H1 (cell line): ENCODE measurements around the gene CORT. TPM values are rescaled to one million over a fixed set of nuclear protein-coding genes. Genes with fewer than 3 reads are reported as not detected.

Experiments
- CTCF ChIA-PET: fragments of 300-600 bp; sonication (Branson Sonifier 250); formaldehyde crosslinking; loops from one replicate; lab custom pipeline; 2021; ENCODE audit not compliant: partially characterized antibody; lab: Charles Lee
- POLR2A ChIA-PET: fragments of 300-600 bp; sonication (Branson Sonifier 250); formaldehyde crosslinking; loops from one replicate; lab custom pipeline; 2021; ENCODE audit warnings: inconsistent platforms; ENCODE audit not compliant: partially characterized antibody; lab: Charles Lee
- DNase-seq, 2 experiments: peaks; one replicate each; pipeline versions ENCODE4 v3.0.0 to v3.0.0-alpha.2; 2010 to 2022; ENCODE audit warnings: low spot score in 2 of 2, low read depth in 1 of 2, mixed read lengths in 1 of 2
- FAIRE-seq: peaks from 2 replicates; lab custom pipeline; 2011; peaks lifted over from hg19 to GRCh38; lab: Jason Lieb, UNC
- H2AFZ ChIP-seq: 2 replicates; pipeline ENCODE4 v1.8.1; 2012; ENCODE audit warnings: low read length, inconsistent platforms
- H2AK5ac ChIP-seq: 2 replicates; pipeline ENCODE4 v1.6.1; 2013; ENCODE audit warnings: low read depth, low read length
- H2BK120ac ChIP-seq: replicated peaks from 2 replicates; pipeline ENCODE3; 2013; ENCODE audit warnings: low read depth, low read length, inconsistent platforms
- H2BK12ac ChIP-seq: 2 replicates; pipeline ENCODE4 v1.6.1; 2013; ENCODE audit warnings: low read depth, low read length
- H2BK15ac ChIP-seq: 2 replicates; pipeline ENCODE4 v1.6.1; 2013; ENCODE audit warnings: low read length
- H2BK20ac ChIP-seq: 2 replicates; pipeline ENCODE4 v1.6.1; 2013; ENCODE audit warnings: low read length
- H2BK5ac ChIP-seq: 2 replicates; pipeline ENCODE4 v1.6.1; 2013; ENCODE audit warnings: low read depth, low read length
- H3K14ac ChIP-seq: 2 replicates; pipeline ENCODE4 v1.6.1; 2013; ENCODE audit warnings: inconsistent platforms; ENCODE audit not compliant: insufficient read length
- H3K18ac ChIP-seq: 2 replicates; pipeline ENCODE4 v1.6.1; 2013; ENCODE audit warnings: low read length; ENCODE audit errors: extremely low read depth
- H3K23ac ChIP-seq: 2 replicates; pipeline ENCODE4 v1.6.1; 2013; ENCODE audit warnings: inconsistent platforms; ENCODE audit not compliant: insufficient read length
- H3K23me2 ChIP-seq: 2 replicates; pipeline ENCODE4 v1.6.1; 2013; ENCODE audit warnings: low read depth, low read length
- H3K27ac ChIP-seq: 2 replicates; pipeline ENCODE4 v1.6.1; 2011; ENCODE audit warnings: low read depth, low read length, inconsistent platforms
- H3K27me3 ChIP-seq, 4 experiments: replicated peaks in 1 of 4; 1 replicate in 1 of 4; 2 replicates in 3 of 4; pipeline versions ENCODE4 v1.6.1 to v1.8.1; 2011 to 2013; ENCODE audit warnings: low read length in 3 of 4, mild to moderate bottlenecking in 3 of 4, inconsistent platforms in 2 of 4, mixed read lengths in 2 of 4, moderate library complexity in 1 of 4; ENCODE audit not compliant: control insufficient read depth in 3 of 4, insufficient read depth in 3 of 4; ENCODE audit errors: extremely low read depth in 1 of 4
- H3K36me3 ChIP-seq, 4 experiments: 2 replicates each; pipeline versions ENCODE4 v1.6.1 to v1.8.1; 2011 to 2013; ENCODE audit warnings: mild to moderate bottlenecking in 4 of 4, low read length in 3 of 4, moderate library complexity in 2 of 4, control low read depth in 1 of 4, inconsistent platforms in 1 of 4; ENCODE audit not compliant: insufficient read depth in 4 of 4, control insufficient read depth in 2 of 4
- H3K4ac ChIP-seq: replicated peaks from 2 replicates; pipeline ENCODE3; 2013; ENCODE audit warnings: low read length, low read depth, mixed read lengths, inconsistent platforms; ENCODE audit not compliant: insufficient read length
- H3K4me1 ChIP-seq, 4 experiments: replicated peaks in 1 of 4; 1 replicate in 1 of 4; 2 replicates in 3 of 4; pipeline versions ENCODE4 v1.6.1 to v1.8.1; 2011 to 2013; ENCODE audit warnings: low read length in 3 of 4, inconsistent platforms in 2 of 4, mixed read lengths in 1 of 4; ENCODE audit not compliant: insufficient read depth in 4 of 4, control insufficient read depth in 3 of 4
- H3K4me2 ChIP-seq, 2 experiments: 2 replicates each; pipeline versions ENCODE4 v1.6.1 to v1.8.1; 2011 to 2013; ENCODE audit warnings: low read depth in 2 of 2, low read length in 2 of 2, control low read depth in 1 of 2, inconsistent platforms in 1 of 2, mild to moderate bottlenecking in 1 of 2; ENCODE audit not compliant: insufficient read depth in 1 of 2
- H3K4me3 ChIP-seq, 4 experiments: fragments of 200-600, 300-600 bp in 1 of 4; sonication (generic), shearing (Covaris generic), sonication (Bioruptor Twin) in 1 of 4; 2 replicates each; pipeline versions ENCODE4 v1.5.1 to v1.8.1; 2011 to 2016; ENCODE audit warnings: low read length in 4 of 4, low read depth in 3 of 4, control low read depth in 2 of 4, inconsistent platforms in 2 of 4, mild to moderate bottlenecking in 2 of 4, mixed read lengths in 1 of 4, moderate library complexity in 1 of 4; ENCODE audit not compliant: insufficient read depth in 2 of 4; ENCODE audit errors: extremely low read depth in 1 of 4
- H3K56ac ChIP-seq: replicated peaks from 2 replicates; pipeline ENCODE3; 2013; ENCODE audit warnings: low read depth, mild to moderate bottlenecking, mixed read lengths, low read length, inconsistent platforms; ENCODE audit not compliant: insufficient read length
- H3K79me1 ChIP-seq: 2 replicates; pipeline ENCODE4 v1.6.1; 2013; ENCODE audit warnings: low read depth, low read length, control low read depth
- H3K79me2 ChIP-seq, 2 experiments: 2 replicates each; pipeline versions ENCODE4 v1.6.1 to v1.8.1; 2012 to 2013; ENCODE audit warnings: low read length in 2 of 2, mild to moderate bottlenecking in 2 of 2, inconsistent platforms in 1 of 2; ENCODE audit not compliant: insufficient read depth in 2 of 2, control insufficient read depth in 1 of 2
- H3K9ac ChIP-seq, 4 experiments: replicated peaks in 1 of 4; 1 replicate in 1 of 4; 2 replicates in 3 of 4; pipeline versions ENCODE4 v1.6.1 to v1.8.1; 2011 to 2013; ENCODE audit warnings: low read depth in 3 of 4, low read length in 3 of 4, control low read depth in 2 of 4, mild to moderate bottlenecking in 2 of 4, moderate library complexity in 2 of 4, inconsistent platforms in 1 of 4; ENCODE audit errors: extremely low read depth in 1 of 4
- H3K9me3 ChIP-seq, 2 experiments: 2 replicates each; pipeline versions ENCODE4 v1.6.1 to v1.8.1; 2012 to 2013; ENCODE audit warnings: mild to moderate bottlenecking in 2 of 2, moderate library complexity in 2 of 2, control low read depth in 1 of 2, inconsistent platforms in 1 of 2, low read depth in 1 of 2, low read length in 1 of 2, mixed read lengths in 1 of 2; ENCODE audit not compliant: insufficient read depth in 2 of 2
- H4K20me1 ChIP-seq, 2 experiments: replicated peaks in 1 of 2; 2 replicates each; pipeline versions ENCODE3 to v1.8.1; 2011 to 2013; ENCODE audit warnings: inconsistent platforms in 2 of 2, low read length in 2 of 2, mild to moderate bottlenecking in 1 of 2; ENCODE audit not compliant: insufficient read depth in 2 of 2, control insufficient read depth in 1 of 2
- H4K5ac ChIP-seq: 2 replicates; pipeline ENCODE4 v1.6.1; 2013; ENCODE audit warnings: low read length, low read depth, mixed read lengths, inconsistent platforms; ENCODE audit not compliant: insufficient read length
- H4K8ac ChIP-seq: 2 replicates; pipeline ENCODE4 v1.8.0; 2013; ENCODE audit warnings: mild to moderate bottlenecking, moderate library complexity, low read length, inconsistent platforms; ENCODE audit not compliant: insufficient read depth; ENCODE audit errors: extremely low read depth
- H4K91ac ChIP-seq: replicated peaks from 2 replicates; pipeline ENCODE3; 2013; ENCODE audit warnings: low read length, mixed read lengths, inconsistent platforms; ENCODE audit not compliant: insufficient read length
- CBX8 ChIP-seq: fragments of 300-800, 300-1000 bp; sonication (generic); IDR thresholded peaks from 2 replicates; pipeline ENCODE4 v1.7.1; 2016; ENCODE audit warnings: low read depth, low read length, borderline replicate concordance
- CHD1 ChIP-seq: IDR thresholded peaks from 2 replicates; pipeline ENCODE4 v1.6.1; 2012; ENCODE audit warnings: low read depth, low read length, improper control_type of control experiment
- CTBP2 ChIP-seq: IDR thresholded peaks from 2 replicates; pipeline ENCODE4 v1.7.0; 2011; ENCODE audit warnings: borderline replicate concordance, mild to moderate bottlenecking, moderate library complexity, mixed read lengths, low read length; ENCODE audit not compliant: insufficient read depth, insufficient read length
- GTF2F1 ChIP-seq: IDR thresholded peaks from 2 replicates; pipeline ENCODE4 v1.6.1; 2012; ENCODE audit warnings: low read depth, low read length, improper control_type of control experiment, borderline replicate concordance
- HDAC2 ChIP-seq, 2 experiments: fragments of 300-600 bp in 1 of 2; sonication (generic) in 1 of 2; IDR thresholded peaks; 2 replicates each; pipeline ENCODE4 v1.6.1; 2011 to 2012; ENCODE audit warnings: low read depth in 2 of 2, low read length in 2 of 2, mild to moderate bottlenecking in 2 of 2, moderate library complexity in 2 of 2, borderline replicate concordance in 1 of 2, inconsistent platforms in 1 of 2
- KDM1A ChIP-seq: fragments of 200-600, 300-600 bp; sonication (generic); IDR thresholded peaks from 2 replicates; pipeline ENCODE4 v1.7.1; 2016; ENCODE audit warnings: mild to moderate bottlenecking, low read length, borderline replicate concordance
- MAFK ChIP-seq: IDR thresholded peaks from 2 replicates; pipeline ENCODE4 v1.6.1; 2012; ENCODE audit warnings: low read depth, mild to moderate bottlenecking, improper control_type of control experiment, low read length
- NRF1 ChIP-seq: IDR thresholded peaks from 2 replicates; pipeline ENCODE4 v1.6.1; 2011; ENCODE audit warnings: mild to moderate bottlenecking, low read depth, low read length, improper control_type of control experiment
- POLR2A ChIP-seq, 2 experiments: IDR thresholded peaks; 1 replicate in 1 of 2; 2 replicates in 1 of 2; pipeline ENCODE4 v1.6.1; 2011; ENCODE audit warnings: low read depth in 2 of 2, low read length in 2 of 2, mild to moderate bottlenecking in 2 of 2; ENCODE audit errors: control extremely low read depth in 1 of 2
- RBBP5 ChIP-seq: IDR thresholded peaks from 2 replicates; pipeline ENCODE4 v1.7.1; 2012; ENCODE audit warnings: low read depth, mild to moderate bottlenecking, inconsistent platforms, low read length, moderate library complexity, borderline replicate concordance
- RFX5 ChIP-seq: IDR thresholded peaks from 2 replicates; pipeline ENCODE4 v1.6.1; 2011; ENCODE audit warnings: low read depth, low read length, improper control_type of control experiment, borderline replicate concordance
- SIRT6 ChIP-seq: IDR thresholded peaks from one replicate; pipeline ENCODE4 v1.7.1; 2012; ENCODE audit warnings: low read length, inconsistent platforms
- SRF ChIP-seq: IDR thresholded peaks from 2 replicates; pipeline ENCODE4 v1.6.1; 2011; ENCODE audit warnings: mild to moderate bottlenecking, low read depth, low read length, moderate library complexity
- SUZ12 ChIP-seq: fragments of 200-600 bp; sonication (generic); IDR thresholded peaks from 2 replicates; pipeline ENCODE4 v1.6.1; 2012; ENCODE audit warnings: mild to moderate bottlenecking, inconsistent platforms, low read length, moderate library complexity, mixed read lengths
- ZNF274 ChIP-seq: IDR thresholded peaks from 2 replicates; pipeline ENCODE4 v1.7.0; 2012; ENCODE audit warnings: low read length, borderline replicate concordance; ENCODE audit errors: extremely low read depth
- WGBS, 2 experiments: shearing (Covaris generic) in 1 of 2; methylation state at CpG; one replicate each; pipeline versions ENCODE4 v1.1.6 to v1.1.7; 2013 to 2015; ENCODE audit warnings: low lambda C conversion rate in 2 of 2, mixed read lengths in 2 of 2, inconsistent platforms in 1 of 2, low coverage in 1 of 2, missing lambda C conversion rate in 1 of 2; ENCODE audit not compliant: insufficient replicate concordance in 2 of 2, insufficient coverage in 1 of 2, insufficient read length in 1 of 2; ENCODE audit errors: extremely low coverage in 1 of 2, missing lambda C conversion rate in 1 of 2; 5-methylcytosine and 5-hydroxymethylcytosine counted together
- polyA plus RNA-seq, 7 experiments: library from polyadenylated mRNA; depleted of rRNA in 3 of 7; stranded (reverse) in 5 of 7; unstranded in 2 of 7; fragments of >200 nt in 5 of 7; fragments of 200-250 nt in 2 of 7; gene quantifications; 1 replicate in 5 of 7; 2 replicates in 1 of 7; 4 replicates in 1 of 7; pipeline versions ENCODE4 v1.2.1 to v1.2.3, GENCODE V29; 2011 to 2013; ENCODE audit warnings: missing spikeins in 2 of 7, mixed read lengths in 2 of 7
- total RNA-seq: library from RNA; stranded (reverse); fragmentation: NEBNext Ultra II Directional; extraction: Animal tissue kit (Norgen Biotek cat#: 25700); gene quantifications from 2 replicates; pipeline ENCODE4 v1.2.1, GENCODE V29; 2021

Gene CORT
- total and polyA plus RNA-seq, 2 of the 8 experiments (the other 6 are each of a cell fraction or from before 2014, with no cell fraction given), result 0.15 to 0.30 TPM

DNA sequence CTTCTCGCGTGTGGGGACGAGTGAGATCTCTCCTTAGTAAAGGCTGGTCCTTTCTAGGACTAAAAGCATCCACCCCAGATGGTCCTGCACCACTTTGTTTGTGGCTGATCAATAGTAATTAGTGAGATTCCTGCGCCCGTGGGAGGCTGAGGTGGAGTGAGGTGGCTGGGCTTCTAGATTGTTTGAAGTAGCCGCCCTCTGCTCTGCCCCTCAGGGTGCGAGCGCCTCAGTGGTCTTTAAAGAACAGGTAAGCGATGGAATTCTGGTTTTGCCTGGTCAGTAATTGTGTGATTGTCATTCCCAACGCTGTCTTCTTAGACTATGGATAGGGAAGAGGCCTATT lies 45.6 kb downstream of the CORT start:
- H3K4me1 ChIP-seq, result peaks cover 0 to 6% (median 3%) of the 10 kb centered on the region in 4 experiments; a peak in 4 of 7 replicates
- no peak overlapping the region for H3K4me2 ChIP-seq
- 93% methylated on average over 10 of the region's 10 CpGs; no CpG with 5 or more reads in 1 of the 2 experiments for WGBS, 2 experiments
- H3K27me3 ChIP-seq, result no peaks in the 10 kb centered on the region
- H3K79me2 ChIP-seq, result peaks cover 0 to 36% of the 10 kb centered on the region in 2 experiments; a peak in 2 of 4 replicates
- H3K9me3 ChIP-seq, result no peaks in the 10 kb centered on the region
- no peak overlapping the region for H2BK20ac ChIP-seq
- peaks cover 6% of the 10 kb centered on the region; the same call in 1 of the 2 replicates for H3K79me1 ChIP-seq
- H3K27ac ChIP-seq, result no peak overlapping the region
- H4K91ac ChIP-seq, result no peak overlapping the region
- POLR2A ChIA-PET, result interaction anchor here (2.3 kb wide), 1 partner anchor 21 kb away, joined by 8 read pairs; the partner anchor contains the start of gene PEX14
- H3K14ac ChIP-seq, result no peak overlapping the region
- H2BK120ac ChIP-seq, result no peak overlapping the region
- H4K20me1 ChIP-seq, result peaks cover 4 to 7% of the 10 kb centered on the region in 2 experiments
- no peak overlapping the region for H3K56ac ChIP-seq
- H3K4ac ChIP-seq, result no peak overlapping the region
- peaks cover 0 to 4% (median 0%) of the 10 kb centered on the region in 4 experiments; a peak in 1 of 8 replicates for H3K36me3 ChIP-seq
- H2BK12ac ChIP-seq, result no peak overlapping the region
- no peak overlapping the region for H3K23ac ChIP-seq
- H3K9ac ChIP-seq, result no peak overlapping the region
- no peak overlapping the region for H2BK15ac ChIP-seq
- FAIRE-seq (no peak), DNase-seq (no peak)
- no peak overlapping the region for H3K18ac ChIP-seq
- CTCF ChIA-PET, result interaction anchor here (0.7 to 8.5 kb wide), 12 partner anchors 10 to 709 kb away, joined by 3 to 132 read pairs (median 8); partner anchors contain the start of gene CENPS
- no peak overlapping the region for H4K5ac ChIP-seq
- H4K8ac ChIP-seq, result no peak overlapping the region
- H3K23me2 ChIP-seq, result no peaks in the 10 kb centered on the region
- no peak overlapping the region for H3K4me3 ChIP-seq
- H2AFZ ChIP-seq, result no peak overlapping the region
- no peak overlapping the region for H2BK5ac ChIP-seq
- no peak overlapping the region for H2AK5ac ChIP-seq
- TF ChIP-seq ZNF274 (no peak), SIRT6 (no peak), KDM1A (no peak), GTF2F1 (no peak), NRF1 (no peak), RBBP5 (no peak), HDAC2 (IDR thresholded peaks at IDR 0.05; ENCODE audit: borderline replicate concordance in 1 of 2, low read depth in 2 of 2, low read length in 2 of 2) (no peak), SUZ12 (no peak), CTBP2 (no peak), RFX5 (no peak), CHD1 (no peak), POLR2A (IDR thresholded peaks at IDR 0.05; ENCODE audit: control extremely low read depth in 1 of 2, low read depth in 2 of 2, low read length in 2 of 2) (no peak), SRF (no peak), MAFK (no peak), CBX8 (no peak)
